DMS79 treated with DMSO at 0.1 percent for 48 hours (cell line): ENCODE results near the gene MINPP1.
"Not testable (repeated sequence)": the region's sequence is repeated elsewhere in the genome, so short reads cannot be mapped to it uniquely, and the experiment has no call there.

Experiments
- DNase-seq: peaks from one replicate; lab custom pipeline; 2025; lab: John Stamatoyannopoulos, UW

MINPP1 gene

DNA sequence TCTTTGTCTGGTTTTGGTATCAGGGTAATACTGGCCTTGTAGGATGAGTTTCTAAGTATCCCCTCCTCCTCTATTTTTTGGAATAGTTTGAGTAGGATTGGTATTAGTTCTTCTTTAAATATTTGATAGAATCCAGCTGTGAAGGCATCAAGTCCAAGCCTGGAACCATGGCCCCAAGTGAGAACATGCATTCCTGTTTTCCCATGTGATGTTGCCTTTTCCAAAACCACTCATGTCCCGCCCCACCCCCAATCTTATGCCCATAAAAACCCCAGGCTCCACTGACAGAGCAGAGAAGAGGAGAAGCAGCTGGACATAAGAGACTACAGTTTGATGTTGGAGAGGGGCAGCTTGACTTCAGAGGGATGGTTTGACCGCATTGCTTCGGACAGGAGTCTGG lies 71.2 kb downstream of the MINPP1 start:
- DNase-seq, result no peak

DNA sequence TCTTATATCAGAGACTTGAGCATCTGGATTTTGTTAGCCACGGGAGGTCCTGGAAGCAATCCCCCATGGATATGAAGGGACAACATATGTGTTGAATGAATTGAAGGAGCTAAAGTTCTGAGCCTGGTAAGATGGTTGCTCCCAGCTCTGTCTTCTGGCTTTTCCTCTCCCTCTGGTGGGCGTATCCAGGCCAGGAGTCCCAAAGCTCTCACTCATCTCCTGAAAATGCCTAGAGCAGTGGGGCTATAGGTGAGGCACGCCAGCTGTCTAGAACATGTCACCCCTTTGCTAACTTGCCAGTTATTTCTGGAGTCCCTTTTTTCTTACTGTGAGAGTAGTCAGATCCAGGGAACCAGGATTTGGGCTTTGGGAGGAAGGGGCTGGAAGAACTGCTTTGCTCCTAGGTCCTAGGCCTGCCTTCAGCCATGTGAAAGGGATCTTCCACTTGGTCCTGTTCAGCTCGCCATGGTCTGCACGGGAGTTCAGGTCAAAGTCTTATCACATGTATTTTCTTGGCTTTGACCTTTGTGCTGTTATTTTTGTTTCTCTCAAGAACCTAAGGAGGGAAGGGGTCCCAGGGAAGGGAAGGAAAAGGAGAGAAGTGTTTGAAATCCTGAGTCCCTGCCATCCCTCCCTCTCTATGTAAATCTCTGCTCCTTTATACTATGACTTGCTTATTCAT lies 73.6 kb downstream of the MINPP1 start:
- DNase-seq, result no peak

DNA sequence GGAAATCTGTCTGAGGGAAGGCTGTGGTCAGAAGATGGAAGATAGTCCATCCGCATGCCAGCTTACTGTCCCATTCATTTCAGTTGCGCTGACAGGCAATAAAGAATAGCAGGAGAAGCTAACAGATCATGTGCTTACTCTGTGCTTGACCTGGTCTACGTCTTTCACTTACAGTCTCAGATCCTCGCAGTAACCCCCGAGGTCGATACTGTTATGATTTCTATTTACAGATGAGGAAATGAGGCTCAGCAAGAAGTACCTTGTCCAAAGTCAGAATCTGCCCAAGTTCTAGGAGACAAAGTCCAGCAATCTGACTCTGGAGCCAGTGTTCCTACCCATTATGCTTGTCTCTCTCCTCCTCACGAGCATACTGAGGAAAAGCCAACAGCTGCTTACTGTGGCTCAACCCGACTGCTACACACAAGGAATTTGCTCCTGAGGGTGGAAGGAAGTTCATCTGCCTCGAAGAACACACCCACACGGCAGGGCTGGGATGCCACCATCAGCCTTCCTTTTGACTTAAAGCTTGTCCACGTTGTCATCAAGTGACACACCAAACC lies 74.2 kb downstream of the MINPP1 start:
- no peak for DNase-seq

DNA sequence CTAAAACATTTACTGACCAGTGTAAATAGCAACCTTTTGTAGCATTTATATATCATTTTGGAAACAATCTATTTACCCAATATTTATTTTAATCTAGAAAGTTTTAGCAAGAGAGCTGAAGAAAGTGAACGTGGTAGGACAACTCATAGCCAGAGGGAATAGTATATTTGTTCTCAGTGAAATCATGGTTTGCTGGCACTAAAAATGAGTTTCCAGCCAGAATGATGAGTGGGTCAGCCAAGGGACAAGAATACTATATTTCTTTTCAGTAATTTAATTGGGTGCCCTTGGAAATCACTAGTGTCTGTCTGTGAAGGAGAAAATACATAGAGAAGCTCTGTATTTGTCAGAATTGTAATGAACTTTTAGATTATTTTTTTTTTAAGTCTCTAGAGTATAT lies 74.9 kb downstream of the MINPP1 start:
- no peak for DNase-seq

DNA sequence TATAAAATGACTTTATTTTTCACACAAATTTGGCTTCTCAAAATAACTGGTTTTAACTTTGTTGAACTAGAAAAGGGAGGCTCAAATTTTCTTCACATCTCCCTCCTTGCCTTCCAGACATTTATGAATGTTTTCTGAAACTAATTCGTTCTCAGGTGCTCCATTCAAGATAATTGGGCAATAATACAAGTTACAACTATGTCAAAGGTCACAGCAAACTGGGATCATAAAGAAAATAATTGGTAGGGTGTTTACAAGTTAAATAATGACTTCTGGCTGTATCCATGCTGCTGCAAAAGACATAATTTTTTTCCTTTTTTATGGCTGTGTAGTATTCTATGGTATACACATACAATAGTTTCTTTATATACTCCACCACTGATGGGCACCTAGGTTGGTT lies 75.3 kb downstream of the MINPP1 start:
- DNase-seq, result no peak

DNA sequence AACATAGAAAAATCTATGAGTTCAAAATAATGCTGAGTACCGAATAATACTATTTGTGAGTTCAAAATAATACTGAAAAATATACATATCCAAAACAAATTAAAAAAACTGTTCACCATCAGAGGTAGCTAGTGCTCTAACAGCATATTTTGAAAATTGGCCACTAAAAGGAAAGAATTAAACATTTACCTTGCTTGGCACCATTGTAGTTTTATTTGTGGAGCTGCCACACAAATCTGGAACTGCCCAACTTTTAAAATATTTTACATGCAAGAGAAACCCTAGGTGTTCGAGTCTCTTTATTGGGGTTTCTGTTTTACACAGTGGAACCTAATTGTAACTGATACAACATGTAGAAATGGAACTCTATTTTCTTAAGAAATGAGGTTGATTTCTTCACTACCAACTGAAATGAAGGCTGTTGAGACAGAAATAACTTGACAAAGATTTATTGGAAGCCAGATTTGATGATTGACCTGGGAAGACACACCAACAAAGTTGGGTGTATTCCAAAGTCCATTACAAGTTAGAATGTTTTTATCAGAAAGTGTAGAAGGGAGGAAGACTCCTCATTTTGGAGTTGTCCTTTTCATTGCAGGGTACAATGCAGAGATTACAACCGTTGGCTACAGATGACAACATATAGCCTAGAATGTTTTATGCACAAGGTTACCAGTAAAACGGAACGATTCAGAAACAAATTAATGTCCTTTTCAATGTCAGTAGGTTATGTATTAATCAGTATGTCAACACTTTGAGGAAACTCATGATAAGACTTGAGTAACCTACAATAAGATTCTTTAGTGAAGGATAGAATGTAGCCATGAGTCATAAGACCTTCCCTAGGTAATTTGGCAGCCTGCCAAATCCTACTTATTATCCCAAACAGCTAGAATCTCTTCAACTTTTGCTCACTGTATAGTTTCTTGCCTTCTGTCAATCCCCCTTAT lies 81.1 kb downstream of the MINPP1 start:
- no peak for DNase-seq

DNA sequence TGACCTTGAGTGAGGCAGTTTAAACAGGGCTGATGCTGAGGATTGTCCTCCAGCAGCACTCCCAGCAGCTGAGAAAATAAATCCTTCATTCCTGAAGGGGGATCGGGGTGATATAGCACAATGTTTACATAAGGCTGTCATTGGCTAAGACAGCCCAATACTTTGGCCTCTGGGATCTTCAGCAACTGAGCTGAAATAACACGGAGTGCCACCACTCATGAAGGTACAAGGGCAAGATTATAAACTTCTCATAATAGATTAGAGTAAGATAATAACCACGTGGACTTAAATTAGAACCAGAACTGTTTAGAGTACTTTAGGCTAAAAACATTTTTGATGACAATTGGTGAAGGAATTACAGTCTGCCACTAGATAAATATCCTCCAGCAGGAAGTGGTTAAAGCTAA lies 85.0 kb downstream of the MINPP1 start:
- no peak for DNase-seq

DNA sequence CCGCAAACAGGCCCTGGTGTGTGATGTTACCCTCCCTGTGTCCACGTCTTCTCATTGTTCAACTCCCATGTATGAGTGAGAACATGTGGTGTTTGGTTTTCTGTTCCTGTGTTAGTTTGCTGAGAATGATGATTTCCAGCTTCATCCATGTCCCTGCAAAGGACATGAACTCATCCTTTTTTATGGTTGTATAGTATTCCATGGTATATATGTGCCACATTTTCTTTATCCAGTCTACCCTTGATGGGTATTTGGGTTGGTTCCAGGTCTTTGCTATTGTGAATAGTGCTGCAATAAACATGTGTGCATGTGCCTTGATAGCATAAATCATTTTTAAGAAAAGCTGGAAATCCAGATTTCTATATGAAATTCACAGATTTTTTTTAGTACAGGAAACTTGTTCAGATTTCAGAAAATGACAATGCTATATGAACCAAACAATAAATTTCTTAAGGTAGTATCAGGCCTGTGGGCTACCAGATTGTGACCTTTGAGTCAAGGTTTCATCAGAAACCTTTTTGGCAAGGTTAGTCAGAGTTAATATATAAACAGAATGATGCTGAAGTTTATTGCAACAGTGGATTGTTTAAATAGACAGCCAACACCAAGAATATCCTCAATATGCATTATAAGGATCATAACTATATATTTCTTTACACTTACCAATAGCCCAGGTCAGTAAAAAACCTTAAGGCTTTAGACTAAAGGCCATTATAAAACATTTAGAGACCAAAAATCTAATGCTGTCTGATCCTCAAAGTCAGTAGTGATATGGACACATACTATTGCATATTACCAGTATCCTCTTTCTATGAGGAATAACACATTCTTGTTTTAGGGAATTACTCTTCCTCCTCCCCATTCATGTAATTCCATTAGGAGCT lies 86.3 kb downstream of the MINPP1 start:
- no peak for DNase-seq

DNA sequence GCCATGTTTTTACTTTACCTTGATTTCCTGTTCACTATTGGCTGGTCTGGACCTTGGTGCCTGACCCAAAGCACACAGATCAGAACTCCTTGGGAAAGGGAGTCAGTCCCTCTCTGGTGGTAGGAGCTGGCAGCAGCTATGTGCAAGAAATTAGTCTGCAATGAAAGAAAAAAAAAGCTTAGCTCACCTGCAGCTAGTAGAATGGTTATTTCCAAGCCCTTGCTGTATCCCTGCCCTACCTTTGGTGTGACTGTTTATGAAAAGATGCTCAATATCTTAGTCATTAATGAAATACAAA lies 86.8 kb downstream of the MINPP1 start:
- DNase-seq, result no peak

DNA sequence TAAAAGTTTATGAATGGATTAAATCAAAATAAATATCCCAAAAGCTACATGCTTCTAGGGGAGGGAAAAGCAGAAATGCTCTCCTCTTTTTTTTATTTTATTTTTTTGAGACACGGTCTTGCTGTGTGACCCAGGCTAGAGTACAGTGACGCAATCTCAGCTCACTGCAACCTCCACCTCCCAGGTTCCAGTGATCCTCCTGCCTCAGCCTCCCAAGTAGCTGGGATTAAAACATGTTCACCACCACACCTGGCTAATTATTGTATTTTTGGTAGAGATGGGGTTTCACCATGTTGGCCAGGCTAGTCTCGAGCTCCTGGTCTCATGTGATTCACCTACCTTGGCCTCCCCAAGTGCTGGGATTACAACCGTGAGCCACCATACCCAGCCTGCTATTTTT lies 88.2 kb downstream of the MINPP1 start:
- DNase-seq, result not testable (repeated sequence)

DNA sequence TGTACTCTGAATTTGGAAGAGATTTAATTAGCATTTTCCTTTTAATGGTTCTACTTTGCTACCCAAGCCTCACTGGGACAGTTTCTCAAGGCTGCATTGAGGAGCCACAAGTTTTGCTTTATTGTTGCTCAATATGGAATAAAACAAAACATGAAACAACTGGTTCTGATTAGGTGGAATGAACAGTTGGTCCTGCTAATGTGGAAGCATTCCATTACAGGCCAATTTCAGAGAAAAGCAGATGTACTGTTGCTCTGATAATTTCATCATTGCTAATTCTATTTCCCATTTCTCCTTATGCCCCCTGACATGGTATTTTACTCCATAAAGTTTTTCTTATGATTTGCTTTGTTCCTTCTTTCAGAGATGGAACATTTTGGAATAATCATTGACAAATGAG lies 89.0 kb downstream of the MINPP1 start:
- DNase-seq, result no peak

DNA sequence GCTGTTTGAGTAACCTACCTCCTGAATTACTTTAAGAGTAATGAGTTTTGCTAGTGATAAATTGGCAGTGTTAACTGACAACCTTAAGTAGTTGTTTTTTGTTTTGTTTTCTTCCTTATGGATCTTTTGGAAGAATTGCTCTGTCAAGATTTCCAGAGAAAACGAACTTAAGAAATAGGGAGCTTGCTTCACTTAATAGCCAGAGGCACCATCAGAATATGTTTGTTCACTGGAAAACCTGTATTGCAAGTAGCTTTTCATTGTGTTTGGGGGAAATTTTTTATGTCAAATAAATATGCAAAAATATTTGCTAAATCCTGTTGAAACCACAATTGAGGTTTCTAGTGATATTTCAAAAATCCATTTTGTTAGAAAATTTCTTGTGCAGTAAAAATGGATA lies 89.5 kb downstream of the MINPP1 start:
- no peak for DNase-seq

DNA sequence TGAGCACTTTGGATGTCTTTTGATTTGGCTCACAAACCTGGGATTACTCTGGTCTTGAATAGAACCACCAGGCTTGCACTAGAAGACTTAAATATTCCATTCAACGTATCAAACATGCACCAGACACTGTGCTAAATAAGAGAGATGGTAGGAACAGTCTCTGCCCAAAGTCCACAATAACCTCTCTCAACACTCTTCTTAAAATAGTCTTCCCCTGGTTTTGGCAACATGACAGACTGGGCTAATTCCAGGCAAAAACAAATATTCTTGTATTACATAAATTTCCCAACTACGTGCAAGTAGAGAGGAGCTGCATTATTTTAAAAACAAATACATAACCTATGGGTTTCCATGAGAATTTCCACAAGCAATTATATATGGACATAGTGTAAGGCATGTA lies 90.2 kb downstream of the MINPP1 start:
- DNase-seq, result no peak

DNA sequence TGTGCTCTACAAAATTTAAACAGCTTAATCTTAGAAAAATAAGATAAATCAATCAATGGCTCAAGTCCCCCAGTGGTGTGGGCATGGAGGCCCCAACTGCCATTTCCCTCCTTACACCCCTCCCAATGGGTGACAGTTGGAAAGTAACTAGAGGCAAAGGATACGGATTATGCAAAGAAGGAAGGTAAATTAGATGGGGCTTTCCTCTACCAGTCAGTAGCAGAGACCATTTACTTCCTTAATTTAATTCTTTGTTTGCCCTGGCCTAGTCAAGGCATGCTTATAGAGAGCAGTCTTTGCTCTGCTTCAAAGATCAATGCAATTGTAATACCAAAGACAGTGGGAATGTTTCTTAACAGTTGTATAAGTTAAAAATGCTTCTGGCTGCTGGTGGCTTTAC lies 91.7 kb downstream of the MINPP1 start:
- DNase-seq, result no peak

DNA sequence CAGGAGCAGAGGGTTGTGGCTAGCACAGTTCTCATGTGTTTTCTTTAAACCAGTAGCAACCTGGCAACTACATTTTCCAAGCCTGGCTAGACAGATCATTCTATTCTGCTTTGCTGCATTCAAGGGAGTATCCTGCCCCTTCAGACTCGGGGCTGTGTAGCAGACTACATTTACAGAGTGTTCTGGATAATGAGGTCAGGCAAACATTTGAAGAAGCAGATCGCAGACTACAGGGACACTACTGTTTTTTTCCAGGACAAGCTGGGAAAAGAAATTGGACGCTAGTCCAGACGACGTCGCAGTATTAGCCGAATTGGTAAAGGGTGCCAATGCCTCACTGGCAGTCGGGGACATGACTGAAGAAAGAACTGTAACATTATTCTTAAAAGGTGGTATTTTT lies 94.0 kb downstream of the MINPP1 start:
- no peak for DNase-seq

DNA sequence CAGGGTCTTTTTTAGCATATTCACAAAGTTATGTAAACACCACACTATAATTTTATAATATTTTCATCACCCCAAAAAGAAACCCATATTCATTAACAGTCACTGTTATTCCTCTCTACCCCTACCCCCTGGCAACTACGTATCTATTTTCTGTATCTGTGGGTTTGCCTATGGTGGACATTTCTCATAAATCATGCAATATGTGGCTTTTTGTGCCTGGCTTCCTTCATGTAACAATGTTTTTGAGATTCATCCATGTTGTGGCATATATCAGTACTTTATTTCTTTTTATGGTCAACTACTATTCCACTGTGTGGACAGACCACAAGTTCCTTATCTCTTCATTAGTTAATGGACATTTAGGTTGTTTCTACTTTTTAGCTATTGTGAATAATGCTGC lies 95.9 kb downstream of the MINPP1 start:
- no peak for DNase-seq
